Middle frontal gyrus (tissue), 1 donor: Measurements from ENCODE around the gene EML6.
"Not testable (repeated sequence)": the region's sequence is repeated elsewhere in the genome, so short reads cannot be mapped to it uniquely, and the experiment has no call there.

Experiments used
- DNase-seq: peaks from one replicate; pipeline ENCODE4 v3.0.0-alpha.2; 2015; ENCODE audit warnings: low spot score; ENCODE audit errors: extremely low spot score

The EML6 gene

GRCh38 chr2:54964271-54964670 is 240.8 kb downstream of the EML6 start:
- DNase-seq, result no peak

DNA sequence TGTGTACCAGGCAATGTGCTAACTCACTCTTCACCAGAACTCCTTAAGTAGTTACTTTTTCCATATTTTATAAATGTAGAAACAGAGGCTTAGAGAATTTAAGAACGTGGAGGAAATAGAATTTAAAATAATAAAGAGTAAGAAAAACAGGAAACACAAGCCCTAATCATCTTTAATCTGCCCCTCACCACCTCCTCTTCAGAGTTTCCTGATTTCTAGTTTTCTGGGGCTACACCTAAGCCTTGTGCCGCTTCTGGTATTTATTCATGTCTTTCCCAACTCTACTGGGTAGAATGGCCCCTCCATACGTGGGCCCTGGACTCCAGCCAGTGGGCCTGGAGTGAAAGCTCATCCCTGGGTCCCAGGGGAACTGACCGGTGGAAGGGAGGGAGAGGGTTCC is 241.4 kb downstream of the EML6 start:
- DNase-seq, result no peak

- DNase-seq, result no peak
These were observed 242.0 kb downstream of the EML6 start for GRCh38 chr2:54965425-54965824.

- DNase-seq, result no peak
These were observed 242.8 kb downstream of the EML6 start for GRCh38 chr2:54966165-54966832.

GRCh38 chr2:54966837-54967236 is 243.4 kb downstream of the EML6 start:
- no peak for DNase-seq

DNA sequence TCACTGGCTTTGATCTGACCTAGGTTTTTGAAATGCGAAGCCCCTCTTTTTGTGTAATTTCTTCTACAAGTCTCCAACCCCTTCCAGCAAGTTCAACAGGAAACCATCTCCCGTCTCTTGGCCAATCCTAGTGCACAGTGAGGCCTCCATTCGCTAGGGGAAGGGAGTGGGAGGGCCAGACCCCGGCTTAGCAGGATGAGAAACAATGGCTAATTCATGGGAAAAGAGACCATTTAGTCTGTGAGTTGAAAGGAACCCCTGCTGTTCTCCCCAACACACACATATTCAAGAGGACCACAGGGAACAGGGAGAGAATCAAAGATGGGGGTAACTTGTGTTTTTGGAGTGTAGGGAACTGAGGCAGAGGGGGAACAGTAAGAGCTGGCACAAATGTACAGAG is 243.8 kb downstream of the EML6 start:
- no peak for DNase-seq

DNA sequence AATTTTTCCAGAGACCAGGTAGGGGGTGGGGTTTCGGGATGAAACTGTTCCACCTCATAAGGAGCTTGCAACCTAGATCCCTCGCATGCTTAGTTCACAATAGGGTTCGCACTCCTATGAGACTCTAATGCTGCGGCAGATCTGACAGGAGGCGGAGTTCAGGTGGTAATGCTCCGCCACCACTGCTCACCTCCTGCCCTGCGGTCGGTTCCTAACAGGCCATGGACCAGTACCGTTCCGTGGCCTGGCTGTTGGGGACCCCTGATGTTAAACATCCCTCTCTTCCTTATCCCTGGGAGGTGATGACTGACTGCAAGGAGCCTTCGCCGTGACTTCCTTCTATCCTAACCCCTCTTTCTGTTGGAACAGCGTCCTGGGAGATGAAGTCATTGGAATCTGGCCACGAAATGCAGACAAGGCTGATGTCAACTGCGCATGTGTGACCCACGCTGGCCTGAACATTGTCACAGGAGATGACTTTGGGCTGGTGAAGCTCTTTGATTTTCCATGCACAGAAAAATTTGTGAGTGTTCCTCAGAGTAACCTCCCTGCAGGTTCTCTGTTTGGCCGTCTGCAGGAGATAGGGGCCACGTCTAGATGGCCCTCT is 244.4 kb downstream of the EML6 start:
- DNase-seq, result no peak

- no peak for DNase-seq
These were observed 245.2 kb downstream of the EML6 start for GRCh38 chr2:54968561-54969218.

- no peak for DNase-seq
These were observed 246.0 kb downstream of the EML6 start for GRCh38 chr2:54969295-54969939.

DNA sequence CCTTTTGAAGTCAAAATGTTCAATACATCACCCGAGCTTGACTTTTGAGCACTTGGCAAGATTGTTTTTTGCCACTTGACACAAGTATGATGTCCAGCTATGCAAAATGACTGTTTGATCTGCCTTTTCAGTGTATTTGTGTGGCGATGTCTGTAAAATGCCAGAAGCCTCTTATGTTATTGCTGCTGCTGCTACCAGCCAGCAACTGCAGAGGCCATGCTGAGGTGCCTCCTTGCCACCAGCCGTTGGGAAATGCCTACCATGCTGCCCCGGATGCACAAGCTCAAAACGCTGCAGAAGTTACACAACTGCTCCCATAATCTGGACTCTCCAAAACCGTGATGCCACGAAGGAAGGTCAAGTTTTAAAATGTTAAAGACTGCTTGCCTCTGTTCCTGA is 246.5 kb downstream of the EML6 start:
- no peak for DNase-seq

DNA sequence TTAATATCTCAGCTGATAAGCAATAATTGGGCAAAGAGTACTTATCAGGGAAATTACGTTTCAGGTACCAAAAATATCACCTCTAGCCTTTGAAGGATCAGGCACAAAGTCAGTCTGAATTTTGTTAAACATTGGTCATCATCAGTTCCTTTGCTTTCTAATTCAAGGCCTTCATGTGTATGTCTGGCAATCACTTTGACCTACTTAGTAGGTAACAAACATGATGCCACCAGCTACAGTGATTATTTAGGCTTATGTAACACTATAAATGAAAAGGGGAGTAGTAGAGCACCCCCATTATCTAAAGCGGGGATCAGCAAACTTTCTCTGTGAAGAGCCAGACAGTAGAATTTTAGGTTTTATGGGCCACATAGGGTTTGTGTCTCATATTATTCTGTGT is 251.7 kb downstream of the EML6 start:
- no peak for DNase-seq

DNA sequence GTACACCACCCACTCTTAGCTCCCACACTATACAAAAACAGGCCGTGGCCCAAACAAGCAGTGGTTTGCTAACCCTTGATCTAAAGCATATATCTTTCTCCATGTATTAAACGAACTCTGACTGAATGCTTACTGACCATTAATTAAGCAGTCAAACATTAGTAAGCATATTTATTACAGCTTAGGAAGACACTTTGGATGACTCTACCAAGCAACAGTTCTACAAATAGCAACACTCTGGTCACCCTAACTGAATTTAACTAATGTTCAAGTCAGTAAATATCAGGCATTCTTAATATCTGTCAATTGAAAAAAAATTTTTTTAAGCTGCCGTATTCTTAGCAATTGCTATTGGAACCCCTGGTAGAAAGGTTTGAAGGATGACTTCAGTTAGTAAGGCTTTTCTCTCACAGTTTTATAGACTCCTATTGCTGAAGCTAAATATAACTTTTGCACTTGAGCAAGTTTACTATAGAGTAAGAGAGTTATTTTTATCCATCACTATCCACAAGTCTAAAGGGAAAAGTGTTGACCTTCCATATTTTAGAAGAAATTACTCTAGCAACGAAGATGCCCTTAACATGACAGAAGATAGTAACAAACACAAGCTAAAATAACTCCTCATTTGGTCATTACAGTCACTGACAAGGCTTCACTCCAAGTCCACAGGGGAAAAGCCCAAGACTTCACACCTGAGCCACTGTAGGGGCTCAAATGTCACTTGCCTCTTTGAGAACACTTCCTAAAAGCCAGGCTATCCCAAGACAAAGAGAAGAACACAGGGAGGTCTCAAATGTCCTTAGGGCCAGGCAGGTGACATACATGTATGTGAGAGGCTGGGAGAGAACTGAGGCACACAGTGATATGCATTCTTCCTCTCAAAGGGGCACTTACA is 252.4 kb downstream of the EML6 start:
- no peak for DNase-seq

DNA sequence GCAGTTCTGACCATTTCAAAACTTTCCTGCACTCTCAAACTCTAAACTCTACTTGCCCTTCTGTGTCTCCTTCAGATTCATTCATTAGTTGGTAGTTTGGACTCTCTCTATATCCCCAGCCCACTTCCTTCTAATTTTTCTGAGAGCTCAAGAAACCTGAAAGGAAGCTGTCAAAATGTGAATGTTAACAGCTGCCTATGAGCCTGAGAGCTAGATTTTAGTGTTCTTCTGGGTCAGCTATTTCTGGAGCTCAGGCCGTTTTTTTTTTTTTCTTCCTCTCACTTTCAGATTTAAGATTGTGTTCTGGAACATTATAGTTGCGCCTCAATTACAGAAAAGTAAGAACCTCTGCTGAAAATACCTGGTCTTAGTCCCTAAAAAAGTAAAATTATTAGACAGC is 253.7 kb downstream of the EML6 start:
- DNase-seq, result no peak

DNA sequence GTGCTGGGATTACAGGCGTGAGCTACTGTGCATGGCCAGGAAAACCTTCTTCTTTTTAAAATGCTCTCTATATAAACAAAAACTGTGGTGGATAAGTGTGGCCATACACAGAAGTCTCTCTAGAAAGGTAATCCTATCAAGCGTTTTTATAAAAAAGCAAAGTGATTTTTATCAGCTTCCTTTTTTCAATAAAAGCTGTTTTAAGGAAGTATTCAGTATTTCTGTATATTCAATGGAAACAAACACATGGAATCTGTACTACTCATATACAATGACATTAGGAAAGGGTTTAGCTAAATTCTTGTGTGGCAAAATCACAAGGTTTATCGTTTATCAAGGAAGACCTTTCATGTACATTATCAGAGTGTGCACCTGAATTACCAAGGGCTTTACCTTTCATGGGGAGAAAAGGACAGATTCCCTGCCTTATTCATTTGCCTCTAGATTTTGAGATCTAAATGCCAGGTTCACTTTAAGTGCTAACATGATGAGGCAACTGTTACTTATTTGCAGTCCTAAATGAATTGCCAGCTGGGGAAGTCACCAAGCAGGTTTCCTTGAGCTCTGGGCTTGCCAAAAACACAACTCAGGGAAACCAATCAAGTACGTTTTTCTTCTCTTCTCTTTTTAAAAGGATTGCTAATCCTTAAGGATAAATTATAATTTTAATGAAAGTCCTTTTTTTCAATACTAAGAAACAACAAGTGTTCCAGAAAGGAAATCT is 256.0 kb downstream of the EML6 start:
- DNase-seq, result no peak

- DNase-seq, result no peak
These were observed 257.9 kb downstream of the EML6 start for GRCh38 chr2:54981385-54981784.

DNA sequence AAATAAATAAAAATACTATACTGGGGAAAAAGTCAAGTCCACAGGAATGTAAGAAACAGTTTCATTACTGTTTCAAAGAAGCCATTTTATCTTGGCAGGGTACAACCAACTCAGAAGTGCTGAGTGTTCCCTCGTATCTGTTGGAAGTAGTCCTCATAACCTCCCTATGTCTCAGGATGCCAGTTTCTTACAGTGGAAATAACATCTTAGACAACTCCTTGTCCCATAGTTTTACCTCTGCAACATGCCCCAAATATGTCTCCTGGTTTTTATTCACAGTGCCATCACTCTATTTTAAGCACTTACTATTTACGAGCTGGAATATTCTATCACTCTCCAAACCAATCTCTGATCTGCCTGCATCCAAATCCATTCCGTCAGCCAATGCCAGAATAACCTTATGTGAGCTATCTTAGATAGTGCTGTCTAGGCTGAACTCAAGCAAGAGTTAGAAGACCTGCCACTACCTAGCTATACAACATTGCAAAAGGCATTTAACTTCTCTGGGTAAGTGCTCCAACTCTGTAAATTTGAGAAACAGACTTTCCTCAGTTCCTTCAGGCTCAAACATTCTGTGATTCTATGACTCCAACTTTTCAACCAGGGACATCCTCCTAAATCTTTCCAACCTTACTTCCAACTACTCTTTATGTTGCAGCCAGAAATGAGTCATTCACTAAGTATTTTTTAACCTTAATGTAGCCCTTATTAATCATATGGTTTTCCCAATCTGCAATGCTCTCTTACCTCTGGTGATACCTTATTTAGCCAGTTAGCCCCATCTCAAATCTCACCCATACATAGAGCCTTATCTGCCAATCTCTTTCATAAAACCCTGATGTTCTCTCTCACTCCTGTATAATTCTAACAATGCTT is 260.1 kb downstream of the EML6 start:
- no peak for DNase-seq

DNA sequence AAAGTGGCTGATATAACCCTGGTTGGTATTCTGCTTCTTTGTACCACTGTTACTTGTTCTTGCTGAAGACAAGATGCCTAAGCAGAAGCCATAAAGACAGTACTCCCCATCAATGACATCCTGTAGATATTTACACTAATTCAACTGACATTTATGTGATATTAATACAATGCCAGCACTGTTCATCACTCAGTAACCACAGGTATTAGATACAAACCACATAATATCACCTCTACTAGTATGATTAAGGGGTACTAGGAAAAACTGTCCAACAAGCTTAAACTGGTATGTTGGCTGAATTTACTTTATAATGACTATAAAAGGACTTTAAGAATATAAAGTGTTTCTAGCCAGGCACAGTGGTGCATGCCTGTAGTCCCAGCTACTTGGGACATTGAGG is 261.0 kb downstream of the EML6 start:
- DNase-seq, result no peak

GRCh38 chr2:54986264-54986663 is 262.8 kb downstream of the EML6 start:
- DNase-seq, result no peak

DNA sequence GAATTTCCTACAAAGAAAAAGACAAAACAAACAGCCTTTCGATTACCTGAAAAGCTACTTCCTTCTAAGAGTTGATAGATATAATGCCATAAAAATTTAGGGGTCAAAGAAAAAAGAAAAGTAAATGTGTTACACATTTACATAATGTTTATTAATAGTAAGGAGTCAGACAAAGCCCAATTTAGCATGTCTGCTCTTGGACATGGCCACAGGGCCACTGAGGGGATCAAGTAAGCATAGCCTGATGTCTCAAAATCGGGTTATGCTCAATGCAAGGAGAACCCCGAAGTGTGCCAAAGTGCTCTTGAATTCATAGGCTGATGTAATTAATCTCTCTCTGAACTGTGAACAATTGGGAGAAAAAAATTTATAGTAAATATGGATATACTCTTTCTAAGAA is 265.1 kb downstream of the EML6 start:
- no peak for DNase-seq

GRCh38 chr2:54990694-54991093 is 267.2 kb downstream of the EML6 start:
- not testable (repeated sequence) for DNase-seq
